H9 (cell line): ENCODE results near the gene COA4. TPM values are rescaled to one million over a fixed set of nuclear protein-coding genes. Genes with fewer than 3 reads are reported as not detected.

ENCODE experiments used
- DNase-seq: peaks from one replicate; pipeline ENCODE4 v3.0.0-alpha.2; 2017
- H2AFZ ChIP-seq: one replicate; pipeline ENCODE4 v1.6.1; 2013; ENCODE audit warnings: mild to moderate bottlenecking, low read length, control low read depth, moderate library complexity
- H2AK5ac ChIP-seq: 2 replicates; pipeline ENCODE4 v1.6.1; 2013; ENCODE audit warnings: low read length, control low read depth, mixed read lengths; ENCODE audit not compliant: insufficient read length
- H2BK120ac ChIP-seq: one replicate; pipeline ENCODE4 v1.6.1; 2013; ENCODE audit warnings: low read depth, mild to moderate bottlenecking, low read length, control low read depth, inconsistent platforms; ENCODE audit not compliant: poor library complexity, severe bottlenecking
- H2BK12ac ChIP-seq: 2 replicates; pipeline ENCODE4 v1.6.1; 2013; ENCODE audit warnings: low read length, control low read depth, mixed read lengths, low read depth; ENCODE audit not compliant: insufficient read length
- H2BK15ac ChIP-seq: 2 replicates; pipeline ENCODE4 v1.6.1; 2013; ENCODE audit warnings: low read depth, low read length, control low read depth
- H2BK20ac ChIP-seq: one replicate; pipeline ENCODE4 v1.6.1; 2013; ENCODE audit warnings: low read depth, mild to moderate bottlenecking, low read length, control low read depth, inconsistent platforms; ENCODE audit not compliant: poor library complexity, severe bottlenecking
- H2BK5ac ChIP-seq: 2 replicates; pipeline ENCODE4 v1.6.1; 2013; ENCODE audit warnings: low read length, control low read depth, mixed read lengths; ENCODE audit not compliant: insufficient read length
- H3K14ac ChIP-seq: 2 replicates; pipeline ENCODE4 v1.6.1; 2013; ENCODE audit warnings: low read length, control low read depth; ENCODE audit not compliant: insufficient read depth
- H3K18ac ChIP-seq: 2 replicates; pipeline ENCODE4 v1.6.1; 2013; ENCODE audit warnings: low read depth, mild to moderate bottlenecking, mixed read lengths, low read length, control low read depth; ENCODE audit not compliant: insufficient read length
- H3K23ac ChIP-seq: 2 replicates; pipeline ENCODE4 v1.6.1; 2013; ENCODE audit warnings: low read length, control low read depth, mixed read lengths, low read depth; ENCODE audit not compliant: insufficient read length
- H3K23me2 ChIP-seq: 2 replicates; pipeline ENCODE4 v1.6.1; 2013; ENCODE audit warnings: low read depth, mild to moderate bottlenecking, mixed read lengths, low read length, control low read depth; ENCODE audit not compliant: insufficient read length, poor library complexity, severe bottlenecking
- H3K27ac ChIP-seq: 2 replicates; pipeline ENCODE4 v1.5.1; 2013; ENCODE audit warnings: low read length, control low read depth, mixed read lengths, low read depth; ENCODE audit not compliant: insufficient read length
- H3K27me3 ChIP-seq: 2 replicates; pipeline ENCODE4 v1.6.1; 2013; ENCODE audit warnings: low read length, control low read depth, inconsistent platforms; ENCODE audit not compliant: insufficient read depth
- H3K4ac ChIP-seq: 2 replicates; pipeline ENCODE4 v1.6.1; 2013; ENCODE audit warnings: low read depth, mild to moderate bottlenecking, control low read depth, inconsistent platforms, low read length, moderate library complexity
- H3K4me1 ChIP-seq: 2 replicates; pipeline ENCODE4 v1.6.1; 2013; ENCODE audit warnings: low read length, control low read depth, inconsistent platforms; ENCODE audit not compliant: insufficient read depth
- H3K4me2 ChIP-seq: 2 replicates; pipeline ENCODE4 v1.6.1; 2013; ENCODE audit warnings: low read length, control low read depth, mixed read lengths; ENCODE audit not compliant: insufficient read length, insufficient read depth
- H3K56ac ChIP-seq: 2 replicates; pipeline ENCODE4 v1.6.1; 2013; ENCODE audit warnings: low read depth, mild to moderate bottlenecking, mixed read lengths, low read length, control low read depth; ENCODE audit not compliant: insufficient read length
- H3K79me1 ChIP-seq: 2 replicates; pipeline ENCODE4 v1.6.1; 2013; ENCODE audit warnings: low read depth, mild to moderate bottlenecking, moderate library complexity, low read length, control low read depth, inconsistent platforms; ENCODE audit not compliant: insufficient read depth, poor library complexity, severe bottlenecking
- H3K79me2 ChIP-seq: 2 replicates; pipeline ENCODE4 v1.6.1; 2013; ENCODE audit warnings: low read length, control low read depth, inconsistent platforms; ENCODE audit not compliant: insufficient read depth
- H3K9ac ChIP-seq: 2 replicates; pipeline ENCODE4 v1.6.1; 2013; ENCODE audit warnings: low read length, control low read depth, mixed read lengths; ENCODE audit not compliant: insufficient read length; ENCODE audit errors: extremely low read depth
- H3K9me3 ChIP-seq: one replicate; pipeline ENCODE4 v1.6.1; 2013; ENCODE audit warnings: low read depth, low read length, inconsistent platforms; ENCODE audit not compliant: control insufficient read depth
- H3T11ph ChIP-seq: one replicate; pipeline ENCODE4 v1.6.1; 2013; ENCODE audit warnings: mild to moderate bottlenecking, low read length, control low read depth, inconsistent platforms
- H4K20me1 ChIP-seq: one replicate; pipeline ENCODE4 v1.6.1; 2013; ENCODE audit not compliant: control insufficient read depth, insufficient read length, insufficient read depth
- H4K5ac ChIP-seq: 2 replicates; pipeline ENCODE4 v1.6.1; 2013; ENCODE audit warnings: low read depth, mild to moderate bottlenecking, mixed read lengths, low read length, control low read depth; ENCODE audit not compliant: insufficient read length
- H4K8ac ChIP-seq: replicated peaks from 2 replicates; pipeline ENCODE4 v1.6.1; 2013; ENCODE audit warnings: low read length, control low read depth, mixed read lengths, low read depth; ENCODE audit not compliant: insufficient read length
- H4K91ac ChIP-seq: 2 replicates; pipeline ENCODE4 v1.6.1; 2013; ENCODE audit warnings: low read depth, mild to moderate bottlenecking, moderate library complexity, mixed read lengths, low read length, control low read depth; ENCODE audit not compliant: insufficient read length
- H3K27ac Mint-ChIP-seq, 3 experiments: 2 replicates in 2 of 3; 3 replicates in 1 of 3; pipeline ENCODE4 v1.8.0; 2020 to 2021; ENCODE audit warnings: mixed read lengths in 3 of 3, mild to moderate bottlenecking in 1 of 3, moderate library complexity in 1 of 3
- H3K27me3 Mint-ChIP-seq: 2 replicates; pipeline ENCODE4 v1.8.0; 2021; ENCODE audit warnings: low read depth, mild to moderate bottlenecking, moderate library complexity, mixed read lengths
- H3K36me3 Mint-ChIP-seq, 3 experiments: 2 replicates in 2 of 3; 3 replicates in 1 of 3; pipeline ENCODE4 v1.8.0; 2020 to 2021; ENCODE audit warnings: low read depth in 3 of 3, mixed read lengths in 3 of 3; ENCODE audit not compliant: insufficient read depth in 1 of 3
- H3K4me1 Mint-ChIP-seq, 2 experiments: 2 replicates each; pipeline ENCODE4 v1.8.0; 2020; ENCODE audit warnings: mixed read lengths in 2 of 2
- H3K4me3 Mint-ChIP-seq, 2 experiments: 2 replicates in 1 of 2; 3 replicates in 1 of 2; pipeline ENCODE4 v1.8.0; 2020 to 2021; ENCODE audit warnings: mild to moderate bottlenecking in 2 of 2, mixed read lengths in 2 of 2, moderate library complexity in 1 of 2
- H3K9me3 Mint-ChIP-seq, 2 experiments: 2 replicates in 1 of 2; 3 replicates in 1 of 2; pipeline ENCODE4 v1.8.0; 2020; ENCODE audit warnings: mild to moderate bottlenecking in 2 of 2, mixed read lengths in 2 of 2, moderate library complexity in 1 of 2
- CTCF ChIP-seq: fragments of 200-600 bp; sonication (generic); conservative IDR thresholded peaks from 3 replicates; pipeline ENCODE4 v1.8.0; 2021; ENCODE audit warnings: antibody characterized with exemption, mild to moderate bottlenecking
- WGBS: extraction: QIAGEN DNeasy Blood & Tissue Kit; methylation state at CpG from one replicate; pipeline ENCODE4 v1.1.7; 2013; ENCODE audit warnings: missing lambda C conversion rate, low lambda C conversion rate, mixed read lengths; ENCODE audit not compliant: insufficient read length; ENCODE audit errors: extremely low coverage; 5-methylcytosine and 5-hydroxymethylcytosine counted together
- total RNA-seq: library from RNA; stranded (reverse); gene quantifications from 2 replicates; pipeline ENCODE4 v1.2.1, GENCODE V29; 2021

The COA4 gene
- total RNA-seq, 1 experiment from 2014 or later = 116 TPM

GRCh38 chr11:73856031-73856567 is 20.5 kb downstream of the COA4 start:
- H3K27ac Mint-ChIP-seq = peak overlapping the region in 1 of 3 experiments; percentile 77; a peak in 2 of 7 replicates
- no peaks in the 10 kb centered on the region for H3K27me3 Mint-ChIP-seq

More at GRCh38 chr11:73856031-73856567, 20.5 kb downstream of the COA4 start:
- H3K4me3 Mint-ChIP-seq = no peak overlapping the region
- H3K4me1 Mint-ChIP-seq = peaks cover 2 to 13% of the 10 kb centered on the region in 2 experiments
- Histone ChIP-seq H3K79me2 (no peaks in the 10 kb centered on the region), H4K20me1 (no peaks in the 10 kb centered on the region), H3K27ac (no peak overlapping the region), H3K4ac (no peak overlapping the region), H3K23me2 (no peaks in the 10 kb centered on the region), H2BK12ac (no peak overlapping the region), H3K9me3 (no peaks in the 10 kb centered on the region), H3K18ac (no peak overlapping the region), H2BK120ac (no peak overlapping the region), H3T11ph (no peak overlapping the region), H2BK15ac (no peak overlapping the region), H2AK5ac (no peak overlapping the region), H4K8ac (no peak overlapping the region), H2AFZ (no peak overlapping the region), H2BK5ac (no peak overlapping the region), H2BK20ac (no peak overlapping the region), H3K9ac (no peak overlapping the region), H3K79me1 (no peaks in the 10 kb centered on the region), H4K5ac (no peak overlapping the region), H3K4me1 (0 out of 2 replicates have a peak, but pooled peaks cover 3% of the 10 kb centered on the region), H3K14ac (no peak overlapping the region), H3K4me2 (no peak overlapping the region), H3K23ac (no peak overlapping the region), H3K27me3 (no peaks in the 10 kb centered on the region), H3K56ac (no peak overlapping the region), H4K91ac (no peak overlapping the region)
- no peak for TF ChIP-seq CTCF
- WGBS = no CpG with 5 or more reads among the region's 1 CpG
- no peaks in the 10 kb centered on the region for H3K9me3 Mint-ChIP-seq
- DNase-seq = no peak
- H3K36me3 Mint-ChIP-seq = peaks cover 0 to 6% (median 2%) of the 10 kb centered on the region in 3 experiments; a peak in 3 of 7 replicates
